HG02973 (cell line): ENCODE results near the gene RNF208.
"Not testable (repeated sequence)": the region's sequence is repeated elsewhere in the genome, so short reads cannot be mapped to it uniquely, and the experiment has no call there.

ENCODE experiments used
- ATAC-seq: cut with Tn5 transposase; IDR thresholded peaks from one replicate; pipeline ENCODE4 v1.9.1; 2021; ENCODE audit warnings: moderate library complexity; ENCODE audit not compliant: unreplicated experiment

RNF208 gene

GRCh38 chr9:137240318-137240840, 18.3 kb upstream of the RNF208 start:
- ATAC-seq, result peak; percentile 18

- ATAC-seq, result not testable (repeated sequence)
These were observed 17.6 kb upstream of the RNF208 start for GRCh38 chr9:137239541-137240200.

- ATAC-seq, result no peak
These were observed 16.0 kb upstream of the RNF208 start for GRCh38 chr9:137237759-137238726.

GRCh38 chr9:137236936-137237421, 14.9 kb upstream of the RNF208 start:
- ATAC-seq, result no peak

- peak; percentile 19 for ATAC-seq
These were observed 14.3 kb upstream of the RNF208 start for GRCh38 chr9:137236238-137236935.

GRCh38 chr9:137235424-137236237, 13.6 kb upstream of the RNF208 start:
- no peak for ATAC-seq

- ATAC-seq, result no peak
These were observed 12.9 kb upstream of the RNF208 start for GRCh38 chr9:137234758-137235423.

GRCh38 chr9:137234055-137234697, 12.1 kb upstream of the RNF208 start:
- ATAC-seq, result no peak

- no peak for ATAC-seq
These were observed 11.3 kb upstream of the RNF208 start for GRCh38 chr9:137233143-137233980.

- no peak for ATAC-seq
These were observed 10.5 kb upstream of the RNF208 start for GRCh38 chr9:137232510-137232909.

- no peak for ATAC-seq
These were observed 10.1 kb upstream of the RNF208 start for GRCh38 chr9:137232101-137232500.

GRCh38 chr9:137231372-137232039, 9.5 kb upstream of the RNF208 start:
- ATAC-seq, result no peak

GRCh38 chr9:137230705-137231371, 8.8 kb upstream of the RNF208 start, which contains the start of gene SLC34A3:
Gene SLC34A3 (plus strand): TSS chr9:137230901. CDS start chr9:137231703, 802 bp downstream.
- ATAC-seq, result no peak

- ATAC-seq, result no peak
These were observed 8.1 kb upstream of the RNF208 start for GRCh38 chr9:137229903-137230704.

GRCh38 chr9:137228968-137229896, 7.2 kb upstream of the RNF208 start:
- no peak for ATAC-seq
